Measurements from ENCODE around the gene RIPK4. TPM values are rescaled to one million over a fixed set of nuclear protein-coding genes. Genes with fewer than 3 reads are reported as not detected.

Gene RIPK4
- polyA plus RNA-seq, 3 donors = 0.05 to 0.09 TPM; not detected in 1

- no peak overlapping the region for H3K4me2 ChIP-seq (replicated peaks; ENCODE audit: extremely low read depth, low read length, poor library complexity, severe bottlenecking)
- H3K27ac ChIP-seq (ENCODE audit: low read depth in 1 of 2, low read length in 2 of 2) = no peak overlapping the region
- Mint-ChIP-seq H3K27me3 (ENCODE audit: low read depth in 3 of 3) (peaks cover 11 to 27% (median 23%) of the 10 kb centered on the region in 3 donors), H3K4me3 (no peak overlapping the region), H3K36me3 (no peaks in the 10 kb centered on the region), H3K9me3 (peaks cover 0 to 3% (median 0%) of the 10 kb centered on the region in 7 donors), H3K4me1 (peaks cover 15% of the 10 kb centered on the region), H3K27ac (no peak overlapping the region)
- no peaks in the 10 kb centered on the region for H3K36me3 ChIP-seq (replicated peaks in 1 of 2; ENCODE audit: control insufficient read depth in 1 of 2, insufficient read depth in 2 of 2, low read length in 2 of 2)
- H4K20me1 ChIP-seq (ENCODE audit: insufficient read depth, low read length) = no peaks in the 10 kb centered on the region
- H3K4me3 ChIP-seq (replicated peaks in 1 of 3; ENCODE audit: low read depth in 2 of 3, low read length in 3 of 3) = no peak overlapping the region
- H3K27me3 ChIP-seq (ENCODE audit: control insufficient read depth in 2 of 2, insufficient read depth in 2 of 2, low read length in 2 of 2) = no peaks in the 10 kb centered on the region
- DNase-seq = no peak
- H2AFZ ChIP-seq (ENCODE audit: insufficient read depth, low read depth, low read length, poor library complexity, severe bottlenecking) = no peak overlapping the region
- WGBS (ENCODE audit: insufficient coverage) = 86% methylated on average over 2 of the region's 10 CpGs
- peaks cover 9 to 14% of the 10 kb centered on the region in 2 donors for H3K4me1 ChIP-seq (ENCODE audit: control insufficient read depth in 1 of 2, insufficient read depth in 2 of 2, low read length in 2 of 2)
- no peak overlapping the region for H3K9ac ChIP-seq (ENCODE audit: insufficient read depth, low read length, poor library complexity, severe bottlenecking)
- H3K9me3 ChIP-seq (replicated peaks in 1 of 2; ENCODE audit: control insufficient read depth in 1 of 2, insufficient read depth in 1 of 2, low read length in 2 of 2) = no peaks in the 10 kb centered on the region
- TF ChIP-seq, protein P1, sequence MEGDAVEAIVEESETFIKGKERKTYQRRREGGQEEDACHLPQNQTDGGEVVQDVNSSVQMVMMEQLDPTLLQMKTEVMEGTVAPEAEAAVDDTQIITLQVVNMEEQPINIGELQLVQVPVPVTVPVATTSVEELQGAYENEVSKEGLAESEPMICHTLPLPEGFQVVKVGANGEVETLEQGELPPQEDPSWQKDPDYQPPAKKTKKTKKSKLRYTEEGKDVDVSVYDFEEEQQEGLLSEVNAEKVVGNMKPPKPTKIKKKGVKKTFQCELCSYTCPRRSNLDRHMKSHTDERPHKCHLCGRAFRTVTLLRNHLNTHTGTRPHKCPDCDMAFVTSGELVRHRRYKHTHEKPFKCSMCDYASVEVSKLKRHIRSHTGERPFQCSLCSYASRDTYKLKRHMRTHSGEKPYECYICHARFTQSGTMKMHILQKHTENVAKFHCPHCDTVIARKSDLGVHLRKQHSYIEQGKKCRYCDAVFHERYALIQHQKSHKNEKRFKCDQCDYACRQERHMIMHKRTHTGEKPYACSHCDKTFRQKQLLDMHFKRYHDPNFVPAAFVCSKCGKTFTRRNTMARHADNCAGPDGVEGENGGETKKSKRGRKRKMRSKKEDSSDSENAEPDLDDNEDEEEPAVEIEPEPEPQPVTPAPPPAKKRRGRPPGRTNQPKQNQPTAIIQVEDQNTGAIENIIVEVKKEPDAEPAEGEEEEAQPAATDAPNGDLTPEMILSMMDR (IDR thresholded peaks at IDR 0.05) = no peak
- H3K79me2 ChIP-seq (ENCODE audit: insufficient read depth, low read length) = no peaks in the 10 kb centered on the region
- intact Hi-C loops (cut with micrococcal nuclease) = no loop called here
Observed at GRCh38 chr21:41749286-41749685, 17.6 kb downstream of the RIPK4 start.

DNA sequence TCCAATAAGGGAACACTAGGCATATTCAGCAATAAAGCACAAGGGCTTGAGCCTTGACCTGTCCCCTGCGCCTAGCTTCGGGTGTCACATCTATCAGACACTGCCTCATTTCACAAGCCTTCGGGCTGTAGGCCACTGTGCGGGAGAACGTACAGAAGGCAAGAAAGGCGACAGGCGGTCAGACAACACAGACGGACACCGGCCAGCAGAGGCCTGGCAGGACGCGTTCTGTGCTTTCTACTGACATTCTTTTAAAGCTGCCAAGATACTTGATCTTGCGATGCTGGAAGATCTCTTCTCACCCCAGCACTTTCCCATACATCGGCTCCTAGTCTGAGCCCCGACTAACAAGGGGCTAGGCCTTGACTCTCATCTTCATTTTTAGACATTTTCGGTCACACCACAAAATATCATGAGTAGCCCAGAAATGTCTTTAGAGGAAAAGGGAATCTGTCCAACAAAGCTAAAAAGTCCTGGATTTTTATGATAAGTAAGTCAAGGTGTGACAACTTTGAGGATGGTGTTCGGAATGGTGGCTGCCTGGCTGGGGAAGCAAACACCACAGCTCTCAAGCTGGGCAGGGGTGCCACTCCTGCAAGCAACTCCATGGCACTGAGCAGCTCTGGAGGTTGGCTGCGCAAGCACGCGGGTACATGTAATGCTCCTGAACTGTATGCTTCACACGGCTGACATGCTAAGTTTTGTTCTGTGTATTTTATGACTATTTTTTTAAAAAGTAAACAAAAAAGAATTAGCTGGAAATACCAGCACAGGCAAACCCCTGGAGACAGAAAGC, 18.7 kb downstream of the RIPK4 start:
- no peaks in the 10 kb centered on the region for H3K36me3 Mint-ChIP-seq
- Histone ChIP-seq H3K4me2 (replicated peaks; ENCODE audit: extremely low read depth, low read length, poor library complexity, severe bottlenecking) (no peak overlapping the region), H3K36me3 (replicated peaks in 1 of 2; ENCODE audit: control insufficient read depth in 1 of 2, insufficient read depth in 2 of 2, low read length in 2 of 2) (no peaks in the 10 kb centered on the region), H3K9me3 (replicated peaks in 1 of 2; ENCODE audit: control insufficient read depth in 1 of 2, insufficient read depth in 1 of 2, low read length in 2 of 2) (no peaks in the 10 kb centered on the region), H3K4me1 (ENCODE audit: control insufficient read depth in 1 of 2, insufficient read depth in 2 of 2, low read length in 2 of 2) (peaks cover 9 to 14% of the 10 kb centered on the region in 2 donors), H3K27me3 (ENCODE audit: control insufficient read depth in 2 of 2, insufficient read depth in 2 of 2, low read length in 2 of 2) (no peaks in the 10 kb centered on the region), H2AFZ (ENCODE audit: insufficient read depth, low read depth, low read length, poor library complexity, severe bottlenecking) (no peak overlapping the region), H3K4me3 (replicated peaks in 1 of 3; ENCODE audit: low read depth in 2 of 3, low read length in 3 of 3) (no peak overlapping the region), H3K9ac (ENCODE audit: insufficient read depth, low read length, poor library complexity, severe bottlenecking) (no peak overlapping the region), H3K79me2 (ENCODE audit: insufficient read depth, low read length) (no peaks in the 10 kb centered on the region), H4K20me1 (ENCODE audit: insufficient read depth, low read length) (no peaks in the 10 kb centered on the region), H3K27ac (ENCODE audit: low read depth in 1 of 2, low read length in 2 of 2) (no peak overlapping the region)
- peaks cover 15% of the 10 kb centered on the region for H3K4me1 Mint-ChIP-seq
- peaks cover 0 to 1% (median 0%) of the 10 kb centered on the region in 7 donors for H3K9me3 Mint-ChIP-seq
- TF ChIP-seq, protein P1 (IDR thresholded peaks at IDR 0.05) = no peak
- intact Hi-C loops (cut with micrococcal nuclease) = no loop called here
- 95% methylated on average over 13 of the region's 20 CpGs for WGBS (ENCODE audit: insufficient coverage)
- H3K27me3 Mint-ChIP-seq (ENCODE audit: low read depth in 3 of 3) = peaks cover 15 to 27% (median 27%) of the 10 kb centered on the region in 3 donors
- H3K4me3 Mint-ChIP-seq = no peak overlapping the region
- H3K27ac Mint-ChIP-seq = no peak overlapping the region
- DNase-seq = no peak
